ENCODE results near the gene BARX2.

BARX2 gene

DNA sequence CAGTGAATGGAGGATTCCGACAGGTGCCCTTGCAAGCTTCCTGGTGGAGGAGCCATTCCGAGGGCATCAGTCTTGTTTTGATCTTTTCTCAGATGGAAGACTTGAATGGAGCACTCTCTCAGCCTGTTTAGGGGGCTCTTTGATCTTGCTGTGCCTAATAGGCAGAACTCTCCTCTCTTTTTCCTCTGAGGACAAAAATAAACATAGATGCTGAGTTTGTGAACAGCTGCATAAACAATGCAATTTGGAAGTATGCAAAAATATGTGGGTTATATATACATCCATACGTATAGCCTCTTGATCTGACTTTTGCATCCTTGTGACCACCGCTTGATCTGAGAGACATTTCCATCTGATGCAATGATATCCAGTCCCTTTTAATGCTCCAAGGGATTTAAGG lies 29.1 kb downstream of the BARX2 start:
- no peak for DNase-seq

DNA sequence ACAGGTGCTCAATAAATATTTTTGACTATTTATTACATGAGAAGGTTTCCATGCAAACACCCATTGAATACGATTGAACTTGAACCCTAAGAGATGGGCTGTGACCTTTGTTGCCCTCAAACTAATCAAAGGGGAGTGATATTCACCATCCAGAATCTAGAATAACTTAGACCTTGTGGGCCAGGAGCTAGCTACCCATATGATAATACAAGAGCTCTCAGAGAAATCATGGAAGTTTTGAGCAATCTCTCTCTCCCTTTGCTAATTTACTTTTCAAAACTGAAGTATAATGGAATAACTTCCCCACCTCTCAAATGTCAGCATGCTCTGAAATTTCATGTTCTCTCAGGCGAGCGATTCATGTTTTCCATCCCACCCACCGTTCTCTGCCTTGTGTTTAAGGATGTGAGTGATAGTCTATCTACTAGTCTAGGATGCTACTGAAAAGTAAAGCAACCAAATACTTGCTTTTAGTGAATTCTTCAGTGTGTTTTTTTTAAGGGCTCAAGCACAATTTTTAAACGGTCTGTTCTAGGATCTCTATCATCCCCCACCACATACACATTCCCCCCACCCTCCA lies 33.3 kb downstream of the BARX2 start:
- DNase-seq: no peak

DNA sequence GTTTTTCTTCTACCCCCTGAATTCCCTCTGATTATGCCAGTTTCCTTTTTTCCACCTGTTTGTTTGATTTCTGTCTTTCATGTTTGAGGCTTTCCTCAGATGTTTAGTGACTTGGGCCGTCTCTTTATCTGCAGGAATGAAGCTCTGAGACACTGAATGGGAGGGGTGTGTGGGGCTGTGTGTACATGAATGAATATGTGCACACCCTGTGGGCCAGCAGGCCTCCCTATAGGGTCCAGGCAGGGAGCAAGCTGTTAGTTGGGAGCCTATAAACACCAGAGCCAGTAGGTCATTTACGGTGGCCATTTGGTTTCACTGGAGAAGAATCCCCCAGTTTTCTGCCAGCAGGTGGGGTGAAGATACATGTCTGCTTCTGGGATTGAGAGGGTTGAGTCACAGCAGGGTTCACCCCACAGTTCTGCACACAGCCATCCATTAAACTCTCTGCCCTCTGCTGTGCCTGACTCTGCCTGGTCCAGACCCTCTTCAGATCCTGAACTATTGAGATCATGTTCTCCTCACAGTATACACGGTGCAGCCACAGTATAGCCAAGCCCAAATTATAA lies 34.8 kb downstream of the BARX2 start:
- DNase-seq: no peak

DNA sequence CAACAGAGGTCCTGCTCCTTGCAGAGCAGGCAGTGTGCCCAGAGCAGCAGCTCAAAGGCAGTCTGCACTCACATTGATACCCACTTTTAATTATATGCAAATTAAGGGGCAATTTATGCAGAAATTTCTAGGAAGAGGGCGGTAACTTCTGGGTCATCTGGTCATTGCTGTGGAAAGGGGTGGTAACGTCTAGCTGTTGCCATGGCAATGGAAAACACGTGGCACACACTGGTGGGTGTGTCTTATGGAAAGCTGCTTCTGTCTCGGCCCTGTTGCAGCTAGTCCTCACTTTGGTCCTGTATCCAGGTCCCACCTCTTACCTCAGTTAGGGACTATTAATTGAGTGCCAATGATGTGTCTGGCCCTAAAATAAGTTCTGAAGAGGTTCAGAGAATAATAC lies 36.8 kb downstream of the BARX2 start:
- no peak for DNase-seq

DNA sequence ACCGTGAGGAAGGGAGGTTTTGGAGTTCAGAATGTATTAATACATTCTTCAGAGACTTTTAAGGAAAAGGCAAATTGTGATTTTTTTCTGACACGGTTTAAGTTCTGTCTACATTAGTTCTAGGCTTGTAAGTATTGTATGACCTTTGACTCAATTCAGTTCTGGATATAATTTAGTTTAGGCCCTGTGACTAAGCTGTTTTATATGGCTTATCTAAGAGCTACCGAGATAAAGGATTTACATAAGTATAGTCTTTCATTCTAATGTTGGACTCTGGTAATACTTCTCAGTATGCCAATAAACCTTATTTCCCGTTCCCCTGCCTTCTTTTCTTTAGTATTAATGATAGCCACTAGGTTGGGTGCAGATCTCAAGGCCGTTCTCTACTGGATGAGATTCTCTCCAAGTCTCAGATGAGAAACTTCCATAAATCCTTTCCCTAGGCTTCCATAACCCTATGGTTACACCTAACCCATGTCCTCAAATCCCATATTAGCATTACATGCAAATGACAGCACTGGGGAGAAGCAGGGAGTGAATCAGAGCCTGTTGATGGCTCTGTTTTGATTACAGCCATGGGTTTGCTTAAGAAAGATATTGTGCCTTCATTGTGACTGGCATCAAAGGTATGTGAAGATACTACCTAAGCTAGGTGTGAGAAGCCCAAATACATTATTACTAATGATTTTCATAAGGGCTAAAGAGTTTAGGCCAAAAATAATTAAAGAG lies 38.7 kb downstream of the BARX2 start:
- DNase-seq: no peak

DNA sequence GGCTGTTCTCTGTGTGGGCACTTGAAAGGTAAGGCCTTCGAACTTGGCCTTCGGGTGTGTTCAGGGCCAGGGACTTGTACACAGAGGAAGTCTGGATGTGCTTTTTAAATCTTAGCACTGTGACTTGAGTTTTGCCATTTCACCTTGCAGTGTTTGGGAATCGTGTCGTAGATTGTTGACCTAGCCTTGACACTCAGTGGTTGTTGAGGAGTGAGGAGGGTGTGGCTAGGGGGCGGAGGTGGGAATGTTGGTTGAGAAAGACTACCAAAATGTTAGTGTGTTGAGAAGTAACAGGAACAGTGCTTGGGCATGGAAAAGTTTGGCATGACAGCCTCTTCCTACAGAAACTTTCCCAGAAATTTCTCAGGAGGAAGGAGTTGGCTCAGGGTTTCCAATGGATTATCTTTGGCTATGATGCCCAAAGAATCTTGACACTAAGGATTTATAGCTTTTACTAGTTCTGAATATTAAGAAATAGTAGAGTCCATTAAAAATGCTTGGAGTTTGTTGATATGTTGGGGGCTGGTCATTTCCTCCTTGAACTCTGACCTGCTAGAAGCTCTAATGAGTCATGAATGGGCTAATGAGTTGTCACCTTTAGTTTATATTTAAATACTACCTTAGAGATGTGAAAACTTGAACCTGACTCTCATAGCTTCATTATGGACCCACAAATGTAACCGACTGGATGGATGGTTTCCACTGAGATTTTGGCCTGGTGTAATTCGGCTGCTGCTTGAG lies 40.6 kb downstream of the BARX2 start:
- no peak for DNase-seq

DNA sequence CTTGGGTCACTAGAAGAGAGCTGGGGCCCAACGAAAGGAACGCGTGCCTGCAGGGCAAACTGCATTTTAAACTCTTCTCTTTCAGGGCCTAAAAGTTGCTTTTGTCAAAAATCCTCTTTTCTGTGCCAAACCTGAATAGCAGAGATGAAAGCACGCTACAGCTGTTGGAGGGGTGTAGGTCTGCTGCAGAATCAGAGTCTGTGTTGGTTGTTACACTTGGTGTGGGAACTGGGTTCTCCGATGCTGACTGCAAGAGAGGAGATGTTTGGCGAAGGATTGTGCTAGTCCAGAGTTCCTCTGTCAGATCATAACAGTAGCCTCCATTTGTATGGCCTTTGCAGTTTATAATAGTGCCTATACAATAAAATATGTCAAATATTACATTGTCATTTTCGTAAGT lies 41.8 kb downstream of the BARX2 start:
- no peak for DNase-seq

DNA sequence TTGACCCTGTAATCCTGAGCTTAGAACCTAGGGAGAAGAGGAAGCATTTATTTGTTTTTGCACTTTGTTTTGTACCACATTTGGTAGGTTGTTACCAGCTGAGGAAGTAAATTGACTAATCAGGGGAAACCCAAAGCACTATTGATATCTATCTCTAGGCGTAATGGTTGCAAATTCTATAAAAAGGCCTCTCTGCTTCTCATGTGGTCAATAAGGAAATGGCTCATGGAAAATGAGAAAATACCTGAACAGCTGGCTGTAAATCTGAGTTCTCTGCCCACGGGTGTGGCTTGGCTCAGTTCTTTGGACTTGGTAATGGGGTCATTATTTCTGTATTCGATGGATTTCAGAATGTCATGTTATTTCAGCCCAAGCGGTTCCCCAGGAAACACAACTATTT lies 42.4 kb downstream of the BARX2 start:
- no peak for DNase-seq

DNA sequence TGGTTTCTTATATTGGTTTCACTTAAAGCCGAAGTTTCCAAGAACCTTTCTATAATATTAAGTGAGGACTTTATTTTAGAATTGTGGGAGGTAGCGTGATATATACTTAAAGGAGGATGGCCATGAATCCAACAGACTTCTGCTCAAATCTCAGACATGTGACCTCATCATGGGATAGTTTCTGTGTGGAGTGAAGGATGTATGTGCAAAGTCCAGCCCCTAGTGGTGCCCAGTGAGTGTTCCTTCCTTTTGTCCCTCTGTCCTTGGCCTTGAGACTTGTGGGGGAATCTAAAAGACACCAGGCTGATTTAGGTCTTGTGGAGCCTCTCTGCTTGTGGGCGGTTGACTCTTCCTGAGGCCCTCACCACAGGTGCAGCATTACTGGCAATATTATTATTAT lies 43.7 kb downstream of the BARX2 start:
- no peak for DNase-seq

DNA sequence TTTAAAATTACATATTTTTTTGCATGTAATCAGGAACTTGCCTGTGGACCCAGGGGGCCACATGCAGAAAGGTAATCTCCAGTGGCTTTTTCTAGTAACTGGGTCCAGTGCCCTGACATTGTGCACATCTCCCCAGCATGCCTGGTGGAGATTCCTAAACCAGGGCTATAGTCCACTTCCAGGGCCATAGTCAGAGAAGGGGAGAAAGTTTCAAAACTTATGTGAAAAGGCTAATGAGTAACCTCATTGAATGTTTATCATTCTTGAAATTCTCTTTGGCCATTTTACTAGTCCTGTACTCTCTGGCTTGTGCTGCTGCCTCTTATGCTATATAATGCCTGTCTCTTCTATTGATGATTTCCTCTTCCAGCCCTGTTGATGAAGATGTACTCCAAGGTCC lies 47.8 kb downstream of the BARX2 start:
- DNase-seq: no peak

DNA sequence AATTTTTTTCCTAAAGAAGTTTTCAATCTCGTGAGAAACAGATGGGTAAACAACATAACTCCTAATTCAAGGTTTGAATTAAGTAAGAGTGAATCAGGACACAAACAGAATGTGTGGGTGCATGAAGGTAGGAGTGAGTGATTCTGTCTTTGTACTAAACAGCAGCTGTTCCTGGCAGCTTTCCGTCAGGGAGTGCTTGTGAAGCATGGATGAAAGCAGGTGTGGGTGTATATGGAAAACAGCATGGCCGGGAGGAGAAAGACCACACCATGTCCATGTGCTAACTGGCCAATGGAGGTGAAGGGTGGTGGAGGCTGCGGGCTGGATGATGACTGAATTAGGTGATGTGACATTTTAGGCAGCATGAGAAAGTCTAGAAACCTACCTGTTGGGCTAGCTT lies 49.6 kb downstream of the BARX2 start:
- DNase-seq: no peak

DNA sequence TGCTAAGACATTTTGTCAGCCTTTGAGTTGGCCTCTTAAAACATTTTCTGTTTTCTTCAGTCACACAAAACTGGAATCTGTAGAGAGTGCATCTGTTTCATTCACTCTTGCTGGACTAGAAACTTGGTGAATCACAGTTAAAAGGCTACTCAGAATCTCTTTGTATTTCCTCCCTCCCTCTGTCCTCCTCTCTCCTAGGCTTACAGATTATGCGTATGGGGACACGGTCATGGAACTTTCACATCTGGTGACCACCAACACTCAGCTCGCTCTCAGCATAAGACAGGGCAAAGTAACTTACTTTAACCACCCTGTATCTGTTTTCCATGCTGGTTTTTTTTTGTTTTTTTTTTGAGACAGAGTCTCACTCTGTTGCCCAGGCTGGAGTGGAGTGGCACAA lies 50.4 kb downstream of the BARX2 start:
- no peak for DNase-seq

DNA sequence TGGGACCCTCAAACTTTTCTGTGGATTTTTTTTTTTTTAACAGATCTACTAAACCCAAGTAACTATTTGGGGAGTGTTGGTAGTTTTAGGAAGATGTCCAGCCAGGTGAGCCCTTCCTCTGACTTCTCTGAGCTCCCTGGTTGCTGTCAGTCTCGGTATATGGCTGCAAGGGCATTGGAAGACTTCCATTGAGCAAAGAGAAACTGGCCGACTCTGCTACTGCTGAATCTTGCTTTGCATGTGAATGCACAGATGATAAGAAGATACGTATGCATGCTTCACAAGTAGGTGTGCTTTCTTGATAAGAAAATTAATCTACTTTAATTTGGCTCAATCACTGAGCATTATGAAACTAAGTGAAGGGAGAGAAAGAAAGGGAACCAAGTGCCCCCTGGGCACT lies 51.1 kb downstream of the BARX2 start:
- no peak for DNase-seq

DNA sequence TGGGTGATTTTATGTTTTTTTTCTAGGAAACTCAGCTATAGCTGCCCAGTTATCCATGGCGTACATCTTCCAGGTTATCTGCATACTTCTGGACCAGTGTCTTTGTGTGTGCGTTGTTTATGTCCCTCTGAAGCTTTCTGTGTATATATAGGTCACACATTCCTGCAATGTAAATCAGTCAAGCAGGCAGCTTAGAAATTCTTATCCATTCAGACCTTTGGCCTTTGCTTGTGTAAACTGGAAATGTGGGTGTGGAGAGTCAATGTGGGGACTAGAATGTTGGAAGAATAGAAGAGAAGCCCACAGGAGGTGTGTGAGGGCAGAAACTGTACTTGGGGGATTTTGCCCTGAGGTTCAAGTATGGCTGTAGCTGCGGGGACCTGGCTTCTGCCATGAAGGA lies 51.7 kb downstream of the BARX2 start:
- no peak for DNase-seq

DNA sequence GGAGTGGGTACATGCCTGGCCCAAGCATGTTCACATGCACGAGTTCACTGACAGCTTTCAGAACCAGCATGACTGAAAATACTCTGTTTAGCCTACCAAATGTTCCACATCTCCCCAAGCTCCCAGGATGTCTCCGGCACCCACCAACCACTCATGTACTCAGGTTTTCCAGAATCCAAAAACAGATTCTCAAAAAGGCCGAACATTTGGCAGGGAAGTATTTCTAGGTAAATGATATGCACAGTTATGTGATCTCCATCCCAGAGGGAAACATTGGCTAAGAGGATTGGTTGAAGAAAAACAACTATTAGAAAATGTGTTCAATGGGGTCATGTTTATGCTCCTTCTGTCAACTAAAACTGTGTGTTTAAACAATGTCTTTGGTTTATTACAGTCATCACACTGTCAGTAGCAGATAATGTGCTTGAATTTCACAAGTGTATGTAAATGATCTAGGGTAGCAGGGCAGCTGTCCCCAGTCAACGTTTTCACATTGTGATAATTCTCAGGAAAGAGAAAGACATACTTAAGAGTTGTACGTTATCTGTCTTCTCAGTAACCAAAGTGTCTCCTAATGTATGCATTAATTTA lies 52.3 kb downstream of the BARX2 start:
- DNase-seq: no peak

DNA sequence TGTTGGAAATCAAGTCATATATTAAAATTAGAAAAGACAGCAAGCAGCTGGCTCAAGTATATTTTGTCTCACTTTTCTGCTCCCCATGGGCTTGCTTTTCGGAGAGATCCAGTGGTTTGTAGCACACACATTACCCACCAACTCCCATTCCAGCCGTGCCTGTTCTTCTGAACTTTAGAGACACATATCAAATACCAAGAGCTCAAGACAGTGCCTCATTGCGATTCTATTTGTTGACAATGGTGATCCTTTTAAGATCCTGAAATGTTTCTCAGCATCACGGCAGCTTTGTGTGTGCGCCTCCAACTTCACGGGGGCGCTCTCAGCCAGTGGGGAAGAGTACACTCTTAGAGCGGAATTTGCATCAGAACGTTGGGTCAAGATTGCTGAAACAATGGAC lies 52.9 kb downstream of the BARX2 start:
- no peak for DNase-seq

DNA sequence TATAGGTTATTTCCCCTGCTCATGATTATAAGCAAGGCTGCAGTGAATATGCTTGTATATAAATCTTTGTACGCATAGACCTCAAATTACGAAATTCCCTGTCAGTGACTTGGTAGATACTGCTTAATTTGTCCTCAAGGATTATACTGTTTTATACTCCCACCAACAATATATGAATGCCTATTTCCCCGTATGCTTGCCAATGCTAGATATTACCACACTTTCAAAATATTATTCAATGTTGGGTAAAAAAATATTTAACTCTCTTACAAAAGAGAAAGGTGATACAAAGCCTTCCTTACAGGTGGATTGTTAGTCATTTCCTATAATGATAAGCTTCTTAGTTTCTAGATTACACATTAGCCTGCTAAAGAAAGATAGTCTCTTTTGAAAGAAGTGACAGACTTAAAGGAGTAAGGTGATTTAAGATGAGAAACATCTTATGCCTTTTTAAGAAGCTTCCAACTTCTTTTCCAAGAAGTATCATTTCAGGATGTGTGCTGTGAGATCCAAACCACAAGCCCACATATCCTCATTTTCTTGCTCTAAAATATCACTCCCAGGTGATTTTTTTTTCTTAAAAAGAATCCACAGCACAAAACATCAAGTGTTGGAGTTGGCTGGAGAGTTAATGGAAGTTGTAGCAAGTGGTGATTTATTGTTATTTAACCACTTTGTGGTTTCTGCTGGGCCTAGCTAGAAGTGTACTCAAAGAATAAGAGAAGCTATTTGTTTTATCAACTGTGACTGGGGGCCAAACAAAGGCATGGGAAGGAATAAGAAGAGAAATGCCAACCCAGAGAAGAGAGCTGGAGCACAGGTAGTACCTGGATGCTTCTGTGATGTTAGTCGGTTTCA lies 59.2 kb downstream of the BARX2 start:
- no peak for DNase-seq

DNA sequence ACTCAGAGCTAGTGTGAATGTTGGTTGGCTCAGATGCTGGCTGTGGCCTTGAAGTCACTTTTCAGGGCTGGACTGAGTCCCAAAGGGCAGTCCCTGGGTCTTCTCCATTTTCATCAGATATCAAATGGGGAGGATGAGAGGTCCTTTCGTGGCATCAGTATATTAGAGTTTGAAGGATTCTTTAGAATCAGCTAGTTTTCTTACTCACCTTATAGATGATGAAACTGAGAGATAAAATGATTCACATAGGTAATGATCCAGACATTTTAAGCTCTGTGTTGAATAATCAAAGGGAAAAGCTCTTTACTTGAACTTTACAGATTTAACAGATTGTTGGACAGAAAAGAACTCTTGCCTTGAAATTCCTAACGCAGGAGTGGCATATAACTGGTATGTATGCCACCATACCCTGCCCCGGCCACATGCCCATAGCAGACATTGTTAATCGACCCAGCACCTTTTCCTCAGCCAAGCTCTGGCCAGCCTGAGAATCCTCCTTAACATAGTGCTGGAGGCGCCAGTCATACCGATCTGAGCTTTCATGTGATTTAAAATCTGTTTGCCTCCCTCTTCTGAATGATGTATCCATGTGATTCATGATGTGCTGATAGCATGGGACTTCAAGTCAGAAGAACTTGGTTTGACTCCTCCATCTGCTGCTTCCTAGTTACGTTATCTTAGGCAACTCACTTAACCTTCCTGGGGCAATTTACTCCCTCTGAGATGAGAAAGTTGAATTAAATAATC lies 60.0 kb downstream of the BARX2 start:
- DNase-seq: no peak

DNA sequence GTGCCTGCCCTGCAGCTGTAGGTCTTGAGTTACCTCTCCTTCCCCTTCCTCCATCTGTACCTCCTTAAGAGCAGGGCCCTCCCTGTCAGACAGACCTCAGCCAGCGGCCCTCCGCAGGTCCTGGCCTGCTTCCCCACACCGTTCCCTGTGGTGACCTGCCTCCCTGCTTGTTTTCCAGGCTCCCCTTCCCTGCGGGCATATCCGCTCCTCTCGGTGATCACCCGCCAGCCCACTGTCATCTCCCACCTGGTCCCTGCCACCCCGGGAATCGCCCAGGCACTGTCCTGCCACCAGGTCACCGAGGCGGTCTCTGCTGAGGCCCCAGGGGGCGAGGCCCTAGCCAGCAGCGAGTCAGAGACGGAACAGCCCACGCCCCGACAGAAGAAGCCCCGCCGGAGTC lies 60.9 kb downstream of the BARX2 start:
- DNase-seq: no peak

DNA sequence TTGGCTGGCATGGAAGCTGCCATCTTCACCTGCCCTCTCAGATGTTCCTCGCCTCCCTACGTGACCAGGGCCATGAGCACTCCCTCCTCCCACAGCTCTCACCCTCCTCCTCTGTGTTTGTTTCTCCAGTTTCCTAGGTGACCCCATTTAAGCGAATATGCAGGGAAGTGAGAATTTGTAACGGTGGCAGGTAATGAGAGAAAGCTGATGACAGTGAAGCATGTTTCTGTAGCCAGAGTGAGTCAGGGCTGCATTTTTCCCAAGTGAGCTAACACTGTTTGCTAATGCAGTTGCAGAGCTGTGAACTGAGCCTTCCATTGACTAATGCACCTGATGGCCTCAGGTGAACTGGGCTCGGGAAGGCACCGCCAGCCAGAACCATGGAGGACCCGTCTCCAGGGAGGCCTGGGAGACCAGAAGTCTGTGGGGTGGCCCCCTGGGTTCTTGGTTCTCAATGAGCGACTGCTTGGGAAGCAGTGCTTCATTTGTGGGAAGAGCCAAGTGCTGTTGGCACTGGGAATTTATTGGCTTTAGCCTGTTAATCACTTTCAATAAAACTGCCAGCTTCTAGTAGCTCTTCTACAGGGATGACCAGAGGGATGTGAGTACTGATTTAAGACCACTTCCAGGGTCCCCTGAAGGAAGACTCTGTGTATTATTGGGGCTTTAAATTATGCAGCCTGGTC lies 64.5 kb downstream of the BARX2 start:
- DNase-seq: no peak

DNA sequence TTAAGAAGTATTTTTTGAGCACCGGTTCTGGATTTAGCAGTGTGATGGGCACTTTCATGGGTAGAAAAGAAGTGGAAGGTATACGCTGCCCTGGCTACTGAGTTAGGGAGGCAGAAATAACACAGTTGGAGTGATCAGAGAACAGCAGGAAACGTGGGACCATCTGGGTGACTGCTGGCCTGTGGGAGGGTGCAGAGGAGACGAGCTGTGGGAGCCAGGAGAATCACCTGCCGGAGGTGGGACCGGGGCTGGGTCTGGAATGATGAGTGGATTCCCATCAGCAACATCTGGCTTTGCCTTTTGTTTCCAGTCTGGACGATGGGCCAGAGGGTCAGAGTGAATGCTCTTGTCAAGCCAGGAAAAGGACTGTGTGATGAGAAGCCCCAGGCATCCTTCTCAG lies 66.5 kb downstream of the BARX2 start:
- no peak for DNase-seq

Measured in T-helper 9 cell (primary cell).